Duodenal mucosa (tissue), 2 donors: Measurements from ENCODE around the gene LAG3.

ENCODE experiments used
- H3K27ac ChIP-seq: one replicate; pipeline ENCODE4 v1.7.0; 2013; ENCODE audit warnings: low read depth, low read length
- H3K27me3 ChIP-seq, 2 donors: one replicate each; pipeline ENCODE4 v1.7.0; 2013; ENCODE audit warnings: low read length in 2 of 2, control low read depth in 1 of 2; ENCODE audit not compliant: insufficient read depth in 2 of 2, control insufficient read depth in 1 of 2
- H3K36me3 ChIP-seq, 2 donors: one replicate each; pipeline ENCODE4 v1.7.0; 2013; ENCODE audit warnings: low read length in 2 of 2, control low read depth in 1 of 2; ENCODE audit not compliant: insufficient read depth in 2 of 2, control insufficient read depth in 1 of 2
- H3K4me1 ChIP-seq, 2 donors: one replicate each; pipeline ENCODE4 v1.7.0; 2013; ENCODE audit warnings: low read length in 2 of 2, control low read depth in 1 of 2; ENCODE audit not compliant: insufficient read depth in 2 of 2, control insufficient read depth in 1 of 2
- H3K4me3 ChIP-seq, 2 donors: one replicate each; pipeline ENCODE4 v1.7.0; 2013; ENCODE audit warnings: low read length in 2 of 2, low read depth in 1 of 2
- H3K9ac ChIP-seq, 2 donors: one replicate each; pipeline ENCODE4 v1.7.0; 2013; ENCODE audit warnings: low read length in 2 of 2, low read depth in 1 of 2
- H3K9me3 ChIP-seq, 2 donors: one replicate each; pipeline ENCODE4 v1.7.0; 2013; ENCODE audit warnings: low read length in 2 of 2, control low read depth in 1 of 2; ENCODE audit not compliant: control insufficient read depth in 1 of 2

Gene LAG3

DNA sequence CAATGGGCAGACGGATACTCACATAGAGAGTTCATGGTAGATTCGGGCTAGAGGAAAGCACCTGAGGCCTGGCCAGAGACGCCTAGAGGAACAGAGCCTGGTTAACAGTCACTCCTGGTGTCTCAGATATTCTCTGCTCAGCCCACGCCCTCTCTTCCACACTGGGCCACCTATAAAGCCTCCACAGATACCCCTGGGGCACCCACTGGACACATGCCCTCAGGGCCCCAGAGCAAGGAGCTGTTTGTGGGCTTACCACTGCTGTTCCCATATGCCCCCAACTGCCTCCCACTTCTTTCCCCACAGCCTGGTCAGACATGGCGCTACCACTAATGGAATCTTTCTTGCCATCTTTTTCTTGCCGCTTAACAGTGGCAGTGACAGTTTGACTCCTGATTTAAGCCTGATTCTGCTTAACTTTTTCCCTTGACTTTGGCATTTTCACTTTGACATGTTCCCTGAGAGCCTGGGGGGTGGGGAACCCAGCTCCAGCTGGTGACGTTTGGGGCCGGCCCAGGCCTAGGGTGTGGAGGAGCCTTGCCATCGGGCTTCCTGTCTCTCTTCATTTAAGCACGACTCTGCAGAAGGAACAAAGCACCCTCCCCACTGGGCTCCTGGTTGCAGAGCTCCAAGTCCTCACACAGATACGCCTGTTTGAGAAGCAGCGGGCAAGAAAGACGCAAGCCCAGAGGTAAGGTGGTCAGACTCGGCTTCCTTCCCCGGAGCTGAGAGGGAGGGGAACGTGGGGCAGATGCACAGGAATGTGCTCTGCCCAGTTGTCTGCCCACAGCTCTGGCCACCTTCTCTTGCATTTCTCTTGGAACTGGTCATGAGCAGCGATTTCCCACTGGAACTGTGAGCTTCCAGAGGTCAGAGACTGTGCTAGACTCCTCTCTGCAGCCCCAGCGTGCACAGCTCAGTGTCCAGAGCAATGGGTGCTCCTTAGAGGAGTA lies 16.9 kb downstream of the LAG3 start, which contains the start of gene CD4:
Gene CD4, plus strand, starts transcription at position 557 of the 953 bp plus-strand sequence. CDS start 10,611 bp downstream, outside the sequence.
- H3K27me3 ChIP-seq, result no peaks in the 10 kb centered on the region
- no peaks in the 10 kb centered on the region for H3K36me3 ChIP-seq
- H3K4me3 ChIP-seq, result peak within 1 kb of the TSS; percentile 65 to 69
- peaks cover 0 to 19% of the 10 kb centered on the region in 2 donors for H3K4me1 ChIP-seq
- H3K27ac ChIP-seq, result peak within 1 kb of the TSS; percentile 8
- peak within 1 kb of the TSS; percentile 49 to 55 for H3K9ac ChIP-seq
- H3K9me3 ChIP-seq, result no peaks in the 10 kb centered on the region

DNA sequence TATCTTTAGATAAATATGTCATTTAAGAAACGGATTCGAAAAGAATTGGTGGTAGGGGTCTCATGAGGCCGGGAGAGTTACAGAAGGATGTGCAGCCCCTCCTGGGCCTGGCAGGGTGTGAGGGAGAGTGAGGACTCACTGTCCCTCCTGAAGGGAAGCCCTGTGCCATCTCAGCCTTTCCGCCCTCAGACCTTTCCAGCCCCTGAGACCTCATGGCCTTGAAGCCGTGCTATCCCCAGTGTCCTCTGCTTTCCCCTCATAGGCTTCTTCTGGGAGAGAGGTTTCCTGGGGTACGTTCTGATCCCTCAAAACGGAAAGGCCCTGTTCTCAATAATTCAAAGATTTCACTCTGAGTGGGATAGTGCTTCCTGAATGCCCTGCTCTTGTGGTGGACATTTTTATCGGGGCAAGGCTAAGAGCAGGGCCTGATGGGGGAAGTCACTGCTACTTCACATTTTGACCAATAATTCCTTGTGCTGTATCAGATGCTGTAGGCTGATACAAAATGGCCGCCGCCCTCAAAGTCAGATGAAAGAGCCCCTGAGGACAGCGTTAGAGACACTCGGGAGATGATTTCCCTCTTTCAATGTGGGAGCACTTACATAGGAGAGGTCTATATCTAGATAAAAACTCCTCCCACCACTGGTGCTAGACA lies 18.3 kb downstream of the LAG3 start:
- Histone ChIP-seq H3K4me3 (peak overlapping the region; percentile 9 to 53), H3K4me1 (peaks cover 0 to 19% of the 10 kb centered on the region in 2 donors), H3K27ac (no peak overlapping the region), H3K27me3 (peaks cover 0 to 1% of the 10 kb centered on the region in 2 donors), H3K9me3 (no peaks in the 10 kb centered on the region), H3K36me3 (peaks cover 0 to 2% of the 10 kb centered on the region in 2 donors), H3K9ac (peak overlapping the region in 1 of 2 donors; percentile 55)

DNA sequence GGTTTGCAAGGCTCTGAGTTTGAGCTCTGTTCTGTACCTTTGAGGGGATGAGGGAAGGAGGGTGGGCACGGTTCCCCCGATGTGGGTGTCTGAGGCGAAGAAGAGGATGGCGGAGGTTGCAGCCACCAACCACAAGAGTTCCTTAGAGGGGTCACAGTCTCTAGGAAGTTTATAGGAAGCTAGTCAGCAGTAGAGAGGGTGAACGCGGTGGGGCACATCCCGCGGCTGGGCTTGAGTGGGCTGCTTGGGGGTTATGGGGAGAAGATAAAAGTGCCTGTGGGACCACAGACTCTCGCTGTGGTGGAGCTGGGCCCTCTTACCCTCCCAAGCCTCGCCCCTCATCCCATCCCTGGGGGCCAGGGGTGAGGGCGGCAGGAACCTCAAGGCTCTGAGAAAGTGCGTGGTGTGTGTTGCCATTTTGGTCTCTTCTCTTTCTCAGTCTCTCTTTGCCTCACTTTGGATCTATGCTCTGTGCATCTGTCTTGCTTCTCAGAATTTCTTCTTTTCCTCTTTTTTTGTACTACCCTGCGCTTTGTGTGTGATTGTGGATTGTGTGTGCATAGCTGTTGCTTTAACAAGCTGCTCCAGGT lies 19.7 kb downstream of the LAG3 start:
- H3K36me3 ChIP-seq, result peaks cover 0 to 5% of the 10 kb centered on the region in 2 donors
- no peak overlapping the region for H3K27ac ChIP-seq
- H3K9me3 ChIP-seq, result no peaks in the 10 kb centered on the region
- peaks cover 0 to 19% of the 10 kb centered on the region in 2 donors for H3K4me1 ChIP-seq
- peaks cover 0 to 3% of the 10 kb centered on the region in 2 donors for H3K27me3 ChIP-seq
- H3K9ac ChIP-seq, result peak overlapping the region; percentile 6 to 38
- peak overlapping the region; percentile 19 to 43 for H3K4me3 ChIP-seq

DNA sequence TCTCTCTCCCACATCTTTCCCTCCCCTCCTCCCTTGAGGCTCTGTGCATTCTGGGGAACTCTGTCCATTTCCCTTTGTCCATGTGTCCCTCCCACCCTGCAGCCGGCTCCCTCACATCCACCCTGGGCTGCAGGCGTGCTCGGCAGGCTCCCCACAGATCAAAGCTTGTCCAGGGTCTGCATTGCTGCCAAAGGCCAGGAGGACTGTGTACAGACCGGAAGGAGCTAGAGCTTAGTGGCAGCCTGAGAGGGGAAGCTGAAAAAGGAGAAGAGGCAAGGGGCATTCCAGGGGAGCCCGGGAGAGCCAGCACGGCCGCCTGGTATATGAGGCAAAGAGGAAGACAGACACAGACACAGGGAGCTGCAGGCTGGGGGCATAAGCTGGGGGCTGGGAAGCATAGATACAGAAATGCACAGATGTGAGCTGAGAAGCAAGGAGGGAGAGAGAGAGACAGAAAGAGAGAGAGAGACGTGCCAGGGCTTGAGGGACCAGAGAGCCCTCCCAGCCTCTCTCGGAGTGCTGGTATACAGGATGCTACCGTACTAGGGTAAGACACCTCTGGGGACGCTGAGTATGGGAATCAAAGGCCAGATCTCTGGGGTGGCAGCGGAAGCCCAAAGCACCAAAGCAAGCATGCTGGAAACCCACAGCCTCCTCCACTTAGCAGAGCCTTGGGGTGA lies 20.3 kb downstream of the LAG3 start:
- H3K36me3 ChIP-seq, result peaks cover 0 to 5% of the 10 kb centered on the region in 2 donors
- peak overlapping the region; percentile 19 to 43 for H3K4me3 ChIP-seq
- H3K9me3 ChIP-seq, result no peaks in the 10 kb centered on the region
- peaks cover 0 to 3% of the 10 kb centered on the region in 2 donors for H3K27me3 ChIP-seq
- peaks cover 0 to 19% of the 10 kb centered on the region in 2 donors for H3K4me1 ChIP-seq
- peak overlapping the region; percentile 6 to 43 for H3K9ac ChIP-seq
- H3K27ac ChIP-seq, result no peak overlapping the region

DNA sequence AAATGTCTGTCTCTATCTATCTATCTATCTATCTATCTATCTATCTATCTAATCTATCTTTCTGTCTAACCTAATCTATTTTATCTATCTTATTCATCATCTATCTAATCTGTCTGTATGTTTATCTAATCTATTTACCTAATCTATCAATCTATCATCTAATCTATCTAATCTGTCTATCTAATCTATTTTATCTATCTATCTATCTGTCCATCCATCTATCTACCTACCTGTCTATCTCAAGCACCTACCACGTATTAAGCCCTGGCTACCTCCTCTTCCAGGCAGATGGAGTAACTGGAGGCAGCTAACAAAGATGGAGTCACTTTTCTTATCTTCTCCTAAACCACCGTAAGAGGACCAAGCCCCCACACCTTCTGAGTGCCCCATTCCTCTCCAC lies 22.8 kb downstream of the LAG3 start:
- H3K27ac ChIP-seq, result no peak overlapping the region
- no peak overlapping the region for H3K4me3 ChIP-seq
- H3K27me3 ChIP-seq, result peaks cover 0 to 3% of the 10 kb centered on the region in 2 donors
- H3K36me3 ChIP-seq, result peaks cover 0 to 5% of the 10 kb centered on the region in 2 donors
- no peaks in the 10 kb centered on the region for H3K9me3 ChIP-seq
- H3K9ac ChIP-seq, result no peak overlapping the region
- H3K4me1 ChIP-seq, result peaks cover 0 to 7% of the 10 kb centered on the region in 2 donors

- peaks cover 0 to 3% of the 10 kb centered on the region in 2 donors for H3K27me3 ChIP-seq
- no peak overlapping the region for H3K27ac ChIP-seq
- H3K4me3 ChIP-seq, result no peak overlapping the region
- H3K4me1 ChIP-seq, result peaks cover 0 to 7% of the 10 kb centered on the region in 2 donors
- H3K9ac ChIP-seq, result no peak overlapping the region
- H3K36me3 ChIP-seq, result peaks cover 0 to 5% of the 10 kb centered on the region in 2 donors
- H3K9me3 ChIP-seq, result no peaks in the 10 kb centered on the region
Measured at GRCh38 chr12:6796576-6796975, 24.3 kb downstream of the LAG3 start.

GRCh38 chr12:6799147-6799546 lies 26.8 kb downstream of the LAG3 start:
- peaks cover 0 to 5% of the 10 kb centered on the region in 2 donors for H3K36me3 ChIP-seq
- no peak overlapping the region for H3K4me3 ChIP-seq
- H3K9ac ChIP-seq, result no peak overlapping the region
- H3K27ac ChIP-seq, result no peak overlapping the region
- H3K4me1 ChIP-seq, result no peaks in the 10 kb centered on the region
- no peaks in the 10 kb centered on the region for H3K9me3 ChIP-seq
- H3K27me3 ChIP-seq, result peaks cover 0 to 3% of the 10 kb centered on the region in 2 donors

GRCh38 chr12:6807170-6807569 lies 34.9 kb downstream of the LAG3 start:
- Histone ChIP-seq H3K4me3 (no peak overlapping the region), H3K4me1 (no peaks in the 10 kb centered on the region), H3K9ac (no peak overlapping the region), H3K9me3 (no peaks in the 10 kb centered on the region), H3K27ac (no peak overlapping the region), H3K36me3 (no peaks in the 10 kb centered on the region), H3K27me3 (no peaks in the 10 kb centered on the region)

- Histone ChIP-seq H3K4me3 (no peak overlapping the region), H3K36me3 (no peaks in the 10 kb centered on the region), H3K9ac (no peak overlapping the region), H3K27ac (no peak overlapping the region), H3K9me3 (no peaks in the 10 kb centered on the region), H3K4me1 (no peaks in the 10 kb centered on the region), H3K27me3 (no peaks in the 10 kb centered on the region)
Measured at GRCh38 chr12:6809056-6809455, 36.7 kb downstream of the LAG3 start.
